Large intestine (tissue), 12 donors: ENCODE measurements around the gene KCNK18. TPM values are rescaled to one million over a fixed set of nuclear protein-coding genes. Genes with fewer than 3 reads are reported as not detected.
A peak's percentile ranks its signal among the peaks of the same experiment; 100 is the strongest.

Experiments used
- DNase-seq, 2 donors: peaks; one replicate each; pipeline versions ENCODE4 v3.0.0 to v3.0.0-alpha.2; 2013
- H3K27ac ChIP-seq: one replicate; pipeline ENCODE4 v1.5.1; 2013; ENCODE audit warnings: low read length
- H3K27me3 ChIP-seq: 2 replicates; pipeline ENCODE4 v1.6.1; 2013; ENCODE audit warnings: low read length; ENCODE audit not compliant: control insufficient read depth, insufficient read depth
- H3K36me3 ChIP-seq: 2 replicates; pipeline ENCODE4 v1.6.1; 2013; ENCODE audit warnings: low read length; ENCODE audit not compliant: control insufficient read depth, insufficient read depth
- H3K4me1 ChIP-seq: one replicate; pipeline ENCODE4 v1.6.1; 2013; ENCODE audit warnings: low read length; ENCODE audit not compliant: control insufficient read depth, insufficient read depth
- H3K4me3 ChIP-seq: one replicate; pipeline ENCODE4 v1.5.1; 2013; ENCODE audit warnings: low read length
- H3K9me3 ChIP-seq: one replicate; pipeline ENCODE4 v1.6.1; 2013; ENCODE audit warnings: mild to moderate bottlenecking, low read depth, low read length, moderate library complexity; ENCODE audit not compliant: control insufficient read depth
- WGBS: methylation state at CpG from one replicate; pipeline ENCODE4 v1.1.5; 2013; ENCODE audit warnings: low lambda C conversion rate; ENCODE audit not compliant: insufficient coverage; 5-methylcytosine and 5-hydroxymethylcytosine counted together
- long read RNA-seq, 11 donors: transcript quantifications; one replicate each; lab custom pipeline, GENCODE V29; 2026
- polyA plus RNA-seq: library from polyadenylated mRNA; unstranded; fragments of 120-200 nt; gene quantifications from one replicate; pipeline ENCODE4 v1.2.1, GENCODE V29; 2013

The KCNK18 gene
- not detected for polyA plus RNA-seq
- long read RNA-seq, donor 1, result 0 reads
- long read RNA-seq, donor 2, result 0 reads
- long read RNA-seq, donor 3, result 0 reads
- long read RNA-seq, donor 4, result 0 reads
- long read RNA-seq, donor 5, result 0 reads
- long read RNA-seq, donor 6, result 0 reads
- long read RNA-seq, donor 7, result 0 reads
- long read RNA-seq, donor 8, result 0 reads
- long read RNA-seq, donor 9, result 0 reads
- long read RNA-seq, donor 10, result 0 reads
- long read RNA-seq, donor 11, result 0 reads

DNA sequence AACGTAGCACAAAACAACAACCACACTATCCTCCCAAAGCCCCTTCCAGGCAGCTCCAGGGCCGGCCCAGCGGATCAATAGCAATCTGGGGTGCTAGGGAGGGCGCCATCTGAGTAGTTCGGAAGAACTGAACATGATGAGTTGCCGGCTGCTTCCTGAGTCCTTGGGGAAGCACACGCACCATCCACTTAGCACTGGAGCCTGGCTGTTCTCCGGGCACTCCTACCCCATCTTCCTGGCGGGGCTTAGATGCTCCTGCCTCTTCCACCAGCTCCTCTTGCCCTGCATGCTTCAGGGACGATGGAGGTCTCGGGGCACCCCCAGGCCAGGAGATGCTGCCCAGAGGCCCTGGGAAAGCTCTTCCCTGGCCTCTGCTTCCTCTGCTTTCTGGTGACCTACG lies at the start of gene KCNK18:
TSS of gene KCNK18 (plus strand) at position 301 of the 400 bp plus-strand sequence. CDS start at position 301, 0 bp downstream.
- Histone ChIP-seq H3K27me3 (peaks cover 8% of the 10 kb centered on the region), H3K36me3 (no peaks in the 10 kb centered on the region), H3K27ac (no peak within 1 kb of the TSS), H3K9me3 (no peaks in the 10 kb centered on the region), H3K4me3 (no peak within 1 kb of the TSS), H3K4me1 (no peaks in the 10 kb centered on the region)
- DNase-seq, result no peak
- WGBS, result no CpG with 5 or more reads among the region's 12 CpGs

DNA sequence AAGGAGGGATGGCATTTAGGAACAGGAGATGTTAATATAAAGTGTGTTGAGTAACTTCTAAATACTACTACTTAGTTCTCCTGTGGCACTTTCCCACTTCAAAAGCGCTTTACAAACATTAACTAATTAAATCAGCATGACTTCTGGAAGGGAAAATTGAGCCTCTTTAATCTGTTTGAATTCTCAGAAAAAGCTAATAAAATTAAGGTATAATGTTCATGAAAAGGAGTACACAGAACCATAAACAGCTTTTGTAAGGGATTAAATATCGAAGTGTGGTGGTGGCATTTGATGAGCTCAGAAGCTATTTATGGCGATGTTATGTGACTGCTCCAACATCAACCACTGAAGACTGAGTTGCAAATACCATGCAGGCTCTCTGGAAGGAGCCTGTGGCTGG lies 49.0 kb upstream of the KCNK18 start:
- no peak overlapping the region for H3K4me3 ChIP-seq
- H3K27me3 ChIP-seq, result peaks cover 79% of the 10 kb centered on the region
- WGBS, result 80% methylated on average over 1 of the region's 3 CpGs

DNA sequence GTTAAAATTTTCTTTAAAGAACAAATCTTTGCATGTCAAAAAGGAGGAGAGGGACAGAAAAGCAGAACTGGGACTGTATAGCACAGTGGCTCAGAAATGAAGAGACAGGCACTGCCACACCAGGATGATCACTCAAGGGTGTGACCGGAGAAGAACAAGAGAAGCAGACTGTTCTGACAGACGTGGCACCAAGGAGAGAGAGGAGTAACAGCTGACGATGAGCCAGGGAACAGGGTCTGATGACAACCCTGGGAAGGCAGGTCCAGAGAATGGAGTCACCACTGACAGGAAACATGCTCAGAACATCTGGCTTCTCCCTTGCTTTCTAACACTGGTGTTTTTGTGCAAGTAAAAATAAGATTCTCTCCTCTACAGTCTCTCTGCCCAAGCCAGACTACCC lies 44.6 kb upstream of the KCNK18 start:
- no peak for DNase-seq
- Histone ChIP-seq H3K9me3 (no peaks in the 10 kb centered on the region), H3K4me1 (no peaks in the 10 kb centered on the region), H3K27ac (no peak overlapping the region), H3K4me3 (no peak overlapping the region), H3K36me3 (no peaks in the 10 kb centered on the region), H3K27me3 (peaks cover 83% of the 10 kb centered on the region)
- WGBS, result no CpG with 5 or more reads among the region's 3 CpGs

More for the DNA sequence above, 49.0 kb upstream of the KCNK18 start:
- no peak overlapping the region for H3K27ac ChIP-seq
- DNase-seq, result no peak
- H3K9me3 ChIP-seq, result no peaks in the 10 kb centered on the region
- H3K36me3 ChIP-seq, result no peaks in the 10 kb centered on the region
- H3K4me1 ChIP-seq, result no peaks in the 10 kb centered on the region

DNA sequence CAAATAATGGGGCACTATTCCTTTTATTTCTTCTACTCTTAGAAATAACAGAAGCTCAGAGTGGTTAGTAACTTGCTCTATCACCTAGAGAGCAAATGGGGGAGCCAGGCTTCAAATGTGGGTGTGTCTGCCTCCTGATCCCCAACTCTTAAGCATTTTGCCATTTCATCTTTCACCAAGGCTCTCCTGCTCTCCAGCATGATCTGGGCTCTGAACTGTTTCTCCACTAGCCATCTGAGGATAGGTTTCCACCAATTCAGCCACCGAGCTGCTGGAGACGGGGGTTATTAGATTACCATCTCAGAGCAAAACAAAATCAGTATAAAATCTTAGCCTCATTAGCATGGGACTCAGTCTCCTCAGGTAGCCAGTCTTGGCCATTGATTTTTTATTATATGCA lies 39.0 kb upstream of the KCNK18 start:
- no peak overlapping the region for H3K4me3 ChIP-seq
- peaks cover 3% of the 10 kb centered on the region for H3K9me3 ChIP-seq
- peaks cover 92% of the 10 kb centered on the region for H3K27me3 ChIP-seq
- H3K36me3 ChIP-seq, result no peaks in the 10 kb centered on the region
- no peak for DNase-seq
- no peak overlapping the region for H3K27ac ChIP-seq
- no CpG with 5 or more reads among the region's 2 CpGs for WGBS
- no peaks in the 10 kb centered on the region for H3K4me1 ChIP-seq

DNA sequence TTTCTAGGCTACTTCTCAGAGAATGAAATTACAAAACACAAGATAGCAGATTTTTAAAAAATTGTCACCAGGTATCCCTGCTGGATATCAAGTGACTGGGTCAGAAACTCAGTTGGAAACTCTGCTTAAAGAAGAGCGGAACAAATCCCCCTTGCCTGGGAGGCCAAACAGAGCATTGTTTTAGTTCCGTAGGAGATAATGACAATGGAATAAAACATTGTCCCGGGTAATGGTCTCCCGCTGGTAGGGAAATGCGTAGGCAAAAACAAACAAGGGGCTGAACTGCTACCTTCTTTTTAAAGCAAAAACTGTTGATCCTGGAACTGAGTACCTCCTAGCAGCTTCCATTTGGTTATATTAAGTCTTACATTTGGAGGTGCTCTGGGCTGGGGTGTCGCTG lies 37.9 kb upstream of the KCNK18 start:
- Histone ChIP-seq H3K9me3 (peaks cover 9% of the 10 kb centered on the region), H3K4me1 (no peaks in the 10 kb centered on the region), H3K27me3 (peaks cover 95% of the 10 kb centered on the region), H3K27ac (no peak overlapping the region), H3K4me3 (no peak overlapping the region), H3K36me3 (no peaks in the 10 kb centered on the region)
- no CpG with 5 or more reads among the region's 6 CpGs for WGBS
- DNase-seq, result no peak

- no CpG with 5 or more reads among the region's 5 CpGs for WGBS
These were observed 36.7 kb upstream of the KCNK18 start for GRCh38 chr10:117160567-117160966.

GRCh38 chr10:117161386-117162033 lies 35.8 kb upstream of the KCNK18 start:
- H3K9me3 ChIP-seq, result peaks cover 13% of the 10 kb centered on the region
- H3K36me3 ChIP-seq, result no peaks in the 10 kb centered on the region
- WGBS, result 0% methylated on average over 2 of the region's 6 CpGs
- peak in 1 of 2 donors; percentile 27 for DNase-seq
- no peak overlapping the region for H3K27ac ChIP-seq
- peaks cover 97% of the 10 kb centered on the region for H3K27me3 ChIP-seq
- H3K4me3 ChIP-seq, result no peak overlapping the region
- peaks cover 5% of the 10 kb centered on the region for H3K4me1 ChIP-seq

More at GRCh38 chr10:117160567-117160966, 36.7 kb upstream of the KCNK18 start:
- H3K4me1 ChIP-seq, result peaks cover 1% of the 10 kb centered on the region
- H3K9me3 ChIP-seq, result peaks cover 9% of the 10 kb centered on the region
- DNase-seq, result no peak
- H3K4me3 ChIP-seq, result no peak overlapping the region
- H3K27me3 ChIP-seq, result peaks cover 95% of the 10 kb centered on the region
- no peaks in the 10 kb centered on the region for H3K36me3 ChIP-seq
- no peak overlapping the region for H3K27ac ChIP-seq

- WGBS, result 2% methylated on average over 9 of the region's 39 CpGs
- H3K4me1 ChIP-seq, result peaks cover 7% of the 10 kb centered on the region
These were observed 34.9 kb upstream of the KCNK18 start for GRCh38 chr10:117162093-117163060.

DNA sequence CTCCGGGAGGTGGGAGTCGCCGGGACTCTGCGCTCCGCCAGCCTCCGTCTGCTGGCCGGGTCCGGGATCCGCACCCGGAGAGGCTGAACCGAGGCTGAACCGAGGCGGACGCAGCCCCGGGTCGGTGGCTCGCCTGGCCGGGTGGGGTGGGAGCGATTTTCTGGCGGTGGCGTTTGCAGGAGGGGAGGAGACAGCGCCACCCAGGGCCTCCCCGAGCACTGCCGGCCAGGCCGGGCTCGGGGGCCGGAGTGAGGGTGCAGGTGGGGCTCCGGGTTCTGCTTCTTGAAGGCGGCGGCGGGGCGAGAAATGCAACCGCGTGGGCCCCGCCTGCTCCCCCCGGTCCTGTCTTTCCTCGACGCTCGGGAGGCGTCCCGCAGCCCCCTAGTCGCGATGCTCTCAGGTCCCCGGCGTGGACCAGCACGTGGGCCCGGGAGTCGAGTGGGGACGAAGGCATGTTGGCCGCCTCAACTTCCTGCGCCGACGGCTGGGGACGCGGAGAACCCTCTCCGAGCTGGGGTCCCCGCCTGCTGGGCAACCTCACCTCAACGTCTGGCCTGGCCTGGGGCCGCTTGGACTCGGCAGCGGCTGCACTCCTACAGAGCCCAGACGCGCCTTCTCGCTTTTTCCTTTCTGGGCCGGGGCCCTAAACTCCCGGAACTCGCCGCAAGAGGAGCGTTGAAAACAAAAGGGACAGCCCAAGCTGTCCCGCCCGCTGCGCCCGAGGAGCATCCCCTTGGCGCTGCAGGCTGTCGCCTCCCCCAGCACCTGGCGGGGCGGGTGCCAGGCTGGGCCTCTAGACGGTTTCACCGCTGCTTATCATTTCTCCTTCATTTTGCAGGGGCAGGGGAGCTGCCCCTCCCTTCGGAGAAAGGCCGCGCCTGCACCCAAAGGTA lies 34.0 kb upstream of the KCNK18 start:
- WGBS, result no CpG with 5 or more reads among the region's 82 CpGs
- Histone ChIP-seq H3K4me1 (peaks cover 12% of the 10 kb centered on the region), H3K9me3 (peaks cover 19% of the 10 kb centered on the region), H3K27ac (no peak overlapping the region), H3K36me3 (no peaks in the 10 kb centered on the region), H3K4me3 (no peak overlapping the region), H3K27me3 (peaks cover 99% of the 10 kb centered on the region)
- peak in 1 of 2 donors; percentile 8 for DNase-seq

More at GRCh38 chr10:117162093-117163060, 34.9 kb upstream of the KCNK18 start:
- Histone ChIP-seq H3K36me3 (no peaks in the 10 kb centered on the region), H3K27me3 (peaks cover 98% of the 10 kb centered on the region), H3K9me3 (peaks cover 14% of the 10 kb centered on the region), H3K27ac (no peak overlapping the region), H3K4me3 (no peak overlapping the region)
- no peak for DNase-seq
